SU-DHL-6 (cell line): ENCODE results near the gene MAP2K5.

ENCODE experiments used
- EZH2phosphoT487 ChIP-seq: fragments of 200-600 bp; sonication (generic), shearing (Covaris generic); conservative IDR thresholded peaks from 2 replicates; pipeline ENCODE4 v1.6.1; 2018; ENCODE audit warnings: mild to moderate bottlenecking, antibody characterized with exemption, low read length, moderate library complexity, mixed read lengths
- TF ChIP-seq, protein P1 (sequence below): fragments of 200-600 bp; sonication (generic); IDR thresholded peaks from one replicate; pipeline ENCODE4 v1.5.1; 2017; ENCODE audit warnings: antibody characterized with exemption, mild to moderate bottlenecking, low read length, moderate library complexity; ENCODE audit not compliant: insufficient read depth, poor library complexity, severe bottlenecking

DNA sequence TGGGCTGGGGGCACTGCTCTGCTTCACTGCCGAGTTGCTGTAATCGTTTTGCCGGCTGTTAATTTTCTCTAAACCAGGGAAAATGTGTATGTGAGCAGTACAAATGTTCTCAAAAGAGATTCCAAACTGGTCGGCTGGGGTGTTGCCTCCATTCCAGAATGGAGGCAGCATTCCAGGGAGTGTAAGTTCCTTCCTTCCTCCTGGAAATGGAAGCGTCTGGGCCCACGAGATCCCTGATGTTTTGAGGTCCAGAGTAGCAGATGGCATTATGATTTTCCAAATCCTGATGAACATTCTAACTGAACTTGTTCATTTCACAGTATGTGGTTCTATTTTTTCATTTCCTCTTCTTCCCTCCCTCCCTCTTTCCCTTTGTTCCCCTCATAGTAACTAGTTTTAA, 218.4 kb downstream of the MAP2K5 start:
- TF ChIP-seq, protein P1, sequence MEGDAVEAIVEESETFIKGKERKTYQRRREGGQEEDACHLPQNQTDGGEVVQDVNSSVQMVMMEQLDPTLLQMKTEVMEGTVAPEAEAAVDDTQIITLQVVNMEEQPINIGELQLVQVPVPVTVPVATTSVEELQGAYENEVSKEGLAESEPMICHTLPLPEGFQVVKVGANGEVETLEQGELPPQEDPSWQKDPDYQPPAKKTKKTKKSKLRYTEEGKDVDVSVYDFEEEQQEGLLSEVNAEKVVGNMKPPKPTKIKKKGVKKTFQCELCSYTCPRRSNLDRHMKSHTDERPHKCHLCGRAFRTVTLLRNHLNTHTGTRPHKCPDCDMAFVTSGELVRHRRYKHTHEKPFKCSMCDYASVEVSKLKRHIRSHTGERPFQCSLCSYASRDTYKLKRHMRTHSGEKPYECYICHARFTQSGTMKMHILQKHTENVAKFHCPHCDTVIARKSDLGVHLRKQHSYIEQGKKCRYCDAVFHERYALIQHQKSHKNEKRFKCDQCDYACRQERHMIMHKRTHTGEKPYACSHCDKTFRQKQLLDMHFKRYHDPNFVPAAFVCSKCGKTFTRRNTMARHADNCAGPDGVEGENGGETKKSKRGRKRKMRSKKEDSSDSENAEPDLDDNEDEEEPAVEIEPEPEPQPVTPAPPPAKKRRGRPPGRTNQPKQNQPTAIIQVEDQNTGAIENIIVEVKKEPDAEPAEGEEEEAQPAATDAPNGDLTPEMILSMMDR, result no peak
- TF ChIP-seq EZH2phosphoT487, result no peak
